CD1c-positive myeloid dendritic cell (primary cell): ENCODE results near the gene SEC24C.
"Not testable (repeated sequence)": the region's sequence is repeated elsewhere in the genome, so short reads cannot be mapped to it uniquely, and the experiment has no call there.

Source experiments
- DNase-seq: peaks from one replicate; pipeline ENCODE4 v3.0.0-alpha.2; 2016; ENCODE audit errors: extremely low spot score

The SEC24C gene

DNA sequence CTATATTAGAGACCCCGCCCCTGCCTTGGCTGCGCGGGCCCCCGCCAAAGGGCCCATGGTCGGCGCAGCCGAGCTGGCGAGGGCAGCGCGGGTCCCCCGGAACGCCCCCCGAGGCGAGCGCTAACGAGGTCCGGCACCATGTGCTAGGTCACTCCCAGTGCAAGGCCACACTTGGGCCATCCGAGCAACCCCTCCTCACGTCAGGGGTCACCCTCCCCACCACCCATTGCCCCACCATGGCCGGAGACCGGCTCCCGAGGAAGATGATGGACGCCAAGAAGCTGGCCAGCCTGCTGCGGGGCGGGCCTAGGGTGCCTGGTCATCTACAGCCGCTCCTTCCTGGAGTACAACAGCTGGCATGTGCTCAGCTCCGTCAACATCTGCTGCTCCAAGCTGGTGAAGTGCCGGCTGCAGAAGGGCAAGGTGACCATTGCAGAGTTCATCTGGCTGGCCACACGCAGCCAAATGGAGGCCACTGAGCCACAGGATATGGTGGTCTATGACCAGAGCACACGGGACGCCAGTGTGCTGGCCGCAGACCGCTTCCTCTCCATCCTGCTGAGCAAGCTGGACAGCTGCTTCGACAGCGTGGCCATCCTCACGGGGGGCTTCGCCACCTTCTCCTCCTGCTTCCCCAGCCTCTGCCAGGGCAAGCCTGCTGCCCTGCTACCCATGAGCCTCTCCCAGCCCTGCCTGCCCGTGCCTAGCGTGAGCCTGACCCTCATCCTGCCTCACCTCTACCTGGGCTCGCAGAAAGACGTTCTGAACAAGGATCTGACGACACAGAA is 12.4 kb upstream of the SEC24C start:
- DNase-seq = no peak

DNA sequence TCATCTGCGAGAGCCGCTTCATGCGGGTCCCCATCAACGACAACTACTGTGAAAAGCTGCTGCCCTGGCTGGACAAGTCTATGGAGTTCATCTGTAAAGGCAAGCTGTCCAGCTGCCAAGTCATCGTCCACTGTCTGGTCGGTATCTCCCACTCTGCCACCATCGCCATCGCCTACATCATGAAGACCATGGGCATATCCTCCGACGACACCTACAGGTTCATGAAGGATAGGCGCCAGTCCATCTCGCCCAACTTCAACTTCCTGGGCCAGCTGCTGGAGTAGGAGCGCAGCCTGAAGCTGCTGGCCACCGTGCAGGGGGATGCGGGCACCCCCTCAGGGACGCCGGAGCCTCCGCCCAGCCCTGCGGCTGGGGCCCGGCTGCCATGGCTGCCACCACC is 11.7 kb upstream of the SEC24C start:
- DNase-seq = no peak

- DNase-seq = no peak
These were observed 11.1 kb upstream of the SEC24C start for GRCh38 chr10:73732931-73733623.

DNA sequence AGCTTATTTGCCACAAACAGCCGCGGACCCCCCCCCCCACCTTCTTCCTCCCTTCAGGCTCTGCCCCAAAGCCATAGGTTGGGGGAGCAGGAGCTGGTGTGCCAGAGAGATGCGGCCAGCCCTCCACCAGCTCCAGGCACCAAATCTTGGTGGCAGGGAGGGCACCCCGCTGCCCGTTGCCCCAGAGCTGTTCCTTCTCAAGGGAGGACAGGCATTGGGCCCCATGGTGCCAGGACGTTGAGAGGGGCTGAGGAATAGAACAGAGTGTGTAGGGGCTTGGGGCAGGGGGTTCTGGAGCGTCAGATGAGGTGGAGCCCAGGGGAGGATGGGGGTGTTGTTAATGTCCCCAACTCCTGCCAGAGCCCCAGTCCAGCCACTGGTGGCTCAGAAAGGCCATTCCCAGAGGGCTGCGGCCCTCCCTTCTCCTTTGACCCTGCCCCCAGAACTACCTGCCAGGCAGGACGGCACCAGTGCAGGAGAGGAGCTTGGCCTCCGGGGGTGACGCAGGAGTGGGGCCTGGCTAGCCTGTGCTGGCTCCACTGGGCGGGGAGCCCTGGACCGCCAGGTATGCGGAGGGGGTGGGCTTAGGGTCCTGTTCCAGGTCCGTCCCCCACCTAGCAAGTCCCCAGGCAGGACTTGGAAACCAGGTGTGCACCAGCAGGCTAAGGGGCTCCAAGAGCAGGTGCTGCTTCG is 10.0 kb upstream of the SEC24C start:
- no peak for DNase-seq

DNA sequence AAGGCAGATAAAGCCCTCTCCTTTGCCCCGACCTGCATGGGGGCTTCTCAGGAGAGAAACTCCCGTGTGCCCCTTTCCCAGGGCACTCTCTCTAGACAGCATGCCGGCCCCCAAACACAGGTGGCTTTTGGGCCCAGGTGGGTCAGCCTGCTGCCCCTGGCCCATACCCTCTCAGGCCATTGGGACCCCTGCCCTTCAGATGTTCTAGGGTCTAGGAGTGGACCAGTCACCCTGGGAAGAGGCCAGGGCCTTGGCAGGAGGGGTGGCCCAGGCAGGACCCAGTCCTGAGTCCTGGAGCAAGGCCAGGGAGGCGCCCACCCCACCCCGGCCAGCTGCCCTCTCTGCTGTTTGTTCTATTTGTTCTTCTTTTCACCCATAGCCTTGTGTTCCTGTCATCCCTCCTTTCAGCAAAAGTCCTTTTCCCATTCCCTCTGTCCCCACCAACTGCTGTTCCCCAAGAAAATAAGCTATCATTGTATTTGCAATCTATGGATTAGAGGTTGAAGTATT is 9.3 kb upstream of the SEC24C start:
- no peak for DNase-seq

DNA sequence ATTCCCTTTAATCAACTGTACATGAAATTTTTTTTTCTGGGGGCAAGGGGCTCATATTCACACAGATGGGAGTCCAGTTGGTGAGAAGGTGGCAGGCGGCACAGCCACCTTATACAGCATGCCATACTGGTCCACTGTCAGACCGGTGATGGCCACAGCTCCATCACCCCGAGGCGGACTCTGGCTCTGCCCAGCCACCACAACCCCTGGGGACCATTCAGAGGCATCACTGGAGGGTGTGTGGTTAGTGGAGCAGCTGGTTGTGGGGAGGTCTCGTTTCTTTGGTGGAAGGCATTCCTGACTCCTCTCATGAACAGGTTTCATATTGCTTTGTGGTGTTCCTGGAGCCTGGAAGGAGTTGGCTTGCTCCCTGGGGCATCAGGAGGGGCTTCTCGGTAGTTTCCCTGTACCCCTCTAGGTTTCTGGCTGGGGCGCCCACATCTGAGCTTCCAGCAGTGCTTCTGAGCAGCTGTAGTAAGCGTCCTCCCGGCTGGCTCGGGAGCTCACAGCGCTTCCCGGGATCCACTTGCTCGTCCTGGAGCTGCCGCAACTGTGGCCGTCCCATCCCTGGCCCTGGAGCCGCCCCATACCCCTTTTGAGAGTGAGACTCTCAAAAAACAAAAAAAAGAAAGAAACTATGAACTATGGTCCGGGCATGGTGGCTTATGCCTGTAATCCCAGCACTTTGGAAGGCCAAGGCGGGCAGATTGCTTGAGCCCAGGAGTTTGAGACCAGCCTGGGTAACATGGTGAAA is 3.5 kb upstream of the SEC24C start:
- not testable (repeated sequence) for DNase-seq

DNA sequence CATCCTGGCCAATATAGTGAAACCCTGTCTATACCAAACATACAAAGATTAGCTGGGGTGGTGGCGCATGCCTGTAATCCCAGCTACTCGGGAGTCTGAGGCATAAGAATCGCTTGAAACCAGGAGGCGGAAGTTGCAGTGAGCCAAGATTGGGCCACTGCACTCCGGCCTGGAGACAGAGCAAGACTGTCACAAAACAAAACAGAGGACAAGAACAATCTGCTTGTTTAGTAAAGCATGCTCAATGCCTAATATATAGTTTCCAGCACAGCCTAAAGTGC is 1.8 kb upstream of the SEC24C start:
- no peak for DNase-seq

DNA sequence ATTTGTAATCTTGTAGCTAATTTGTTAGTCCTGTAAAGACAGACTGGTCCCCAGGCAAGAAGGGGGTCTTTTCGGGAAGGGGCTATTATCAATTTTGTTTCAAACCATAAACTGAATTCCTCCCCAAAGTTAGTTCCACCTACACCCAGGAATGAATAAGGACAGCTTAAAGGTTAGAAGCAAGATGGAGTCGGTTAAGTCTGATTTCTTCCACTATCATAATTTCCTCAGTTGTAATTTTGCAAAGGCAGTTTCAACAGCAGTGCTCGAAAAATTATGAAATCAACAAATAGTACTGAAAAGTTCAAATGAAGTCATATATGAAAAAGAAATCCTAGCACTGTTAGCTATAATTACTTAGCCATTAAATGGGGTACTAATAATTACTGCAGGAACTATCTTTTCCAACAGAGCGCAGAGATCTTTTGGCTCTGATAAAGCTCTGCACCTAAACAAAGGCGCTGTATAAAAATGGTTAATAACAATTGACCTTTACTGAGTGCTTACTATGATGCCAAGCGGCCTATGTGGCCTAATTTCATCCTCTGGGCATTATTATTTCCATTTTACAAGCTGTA is 756 bp upstream of the SEC24C start:
- DNase-seq = no peak

GRCh38 chr10:73744664-73744975 is 448 bp downstream of the SEC24C start:
- peak; percentile 48 for DNase-seq

- no peak for DNase-seq
These were observed 2.5 kb downstream of the SEC24C start for GRCh38 chr10:73746721-73747120.

DNA sequence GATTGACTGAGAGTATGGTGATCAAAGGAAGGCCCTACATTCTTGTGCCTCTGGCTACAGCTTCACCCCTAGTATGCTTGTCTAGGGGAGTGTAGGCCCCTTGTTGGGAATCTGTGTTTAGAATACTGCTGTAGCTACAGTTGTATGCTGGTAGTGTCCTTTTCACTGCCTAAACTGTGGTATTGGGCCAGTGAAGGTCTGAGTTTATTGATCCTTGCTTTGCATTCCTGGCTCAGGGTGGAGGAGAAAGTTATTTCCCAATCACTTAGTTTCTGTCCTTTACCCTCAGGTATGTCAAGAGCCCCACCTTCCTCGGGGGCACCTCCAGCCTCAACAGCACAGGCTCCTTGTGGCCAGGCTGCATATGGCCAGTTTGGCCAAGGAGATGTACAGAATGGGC is 6.6 kb downstream of the SEC24C start:
- no peak for DNase-seq

- no peak for DNase-seq
These were observed 12.0 kb downstream of the SEC24C start for GRCh38 chr10:73756183-73756582.

GRCh38 chr10:73758704-73759511 is 14.7 kb downstream of the SEC24C start:
- no peak for DNase-seq

- no peak for DNase-seq
These were observed 15.4 kb downstream of the SEC24C start for GRCh38 chr10:73759512-73760115.

- no peak for DNase-seq
These were observed 17.6 kb downstream of the SEC24C start for GRCh38 chr10:73761781-73762180.

DNA sequence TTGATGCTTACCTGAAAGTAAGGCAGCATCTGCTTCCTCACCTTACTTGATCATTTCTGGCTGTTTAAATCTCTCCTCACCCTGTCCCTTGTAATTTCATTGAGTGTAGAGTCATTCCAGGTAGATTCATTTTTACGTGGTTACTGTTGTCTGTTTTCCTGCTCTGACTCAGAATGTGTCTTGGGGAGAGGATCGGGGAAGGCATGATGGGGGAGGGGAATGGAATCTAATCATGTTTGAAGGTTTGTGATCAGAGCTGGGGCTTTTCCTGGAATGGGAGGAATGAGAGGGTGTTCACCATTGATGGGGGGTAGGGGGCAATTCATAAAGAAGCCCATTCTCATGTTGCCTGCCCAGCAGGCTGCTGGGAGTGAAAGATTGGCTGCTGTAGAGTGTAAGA is 18.7 kb downstream of the SEC24C start:
- DNase-seq = no peak

DNA sequence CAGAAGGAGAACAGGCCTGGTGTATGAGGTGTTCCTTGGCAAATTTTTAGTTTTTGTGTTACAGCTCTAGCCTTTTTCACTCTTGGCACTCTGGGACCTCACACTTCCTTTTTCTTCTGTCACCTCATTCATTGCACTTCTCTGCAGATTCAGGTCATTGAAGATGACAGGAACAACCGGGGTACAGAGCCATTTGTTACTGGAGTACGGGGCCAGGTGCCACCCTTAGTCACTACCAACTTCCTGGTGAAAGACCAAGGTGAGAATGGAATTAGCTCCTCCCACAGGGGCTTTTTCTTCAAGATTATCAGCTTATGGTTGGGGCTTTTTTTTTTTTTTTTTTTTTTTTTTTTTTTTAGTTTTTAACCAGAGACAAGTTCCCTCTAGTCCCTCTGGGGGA is 19.2 kb downstream of the SEC24C start:
- DNase-seq = no peak

GRCh38 chr10:73765066-73765465 is 20.9 kb downstream of the SEC24C start:
- DNase-seq = peak; percentile 32

GRCh38 chr10:73768881-73769280 is 24.7 kb downstream of the SEC24C start:
- DNase-seq = no peak

DNA sequence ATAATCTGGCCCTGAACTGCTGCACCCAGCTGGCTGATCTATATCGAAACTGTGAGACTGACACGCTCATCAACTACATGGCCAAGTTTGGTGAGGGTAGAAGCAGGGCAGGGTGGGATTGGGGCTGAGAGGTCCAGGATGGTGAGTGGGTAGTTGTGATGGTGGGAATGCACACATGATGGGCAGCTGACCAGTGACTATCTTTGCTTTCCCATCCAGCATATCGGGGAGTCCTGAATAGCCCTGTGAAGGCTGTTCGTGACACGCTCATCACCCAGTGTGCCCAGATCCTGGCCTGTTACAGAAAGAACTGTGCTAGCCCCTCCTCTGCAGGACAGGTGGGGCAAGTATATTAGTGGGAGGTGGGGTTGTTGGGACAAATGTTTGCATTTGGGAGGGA is 25.2 kb downstream of the SEC24C start:
- no peak for DNase-seq
